AG04450 (cell line): ENCODE results near the gene ACVR2A. TPM values are rescaled to one million over a fixed set of nuclear protein-coding genes. Genes with fewer than 3 reads are reported as not detected.
A peak's percentile ranks its signal among the peaks of the same experiment; 100 is the strongest.

Experiments used
- CTCF ChIA-PET: fragments of 300-600, 350-600 bp; formaldehyde crosslinking; extraction: SDS; loops from one replicate; lab custom pipeline; 2022; ENCODE audit warnings: antibody characterized with exemption, inconsistent platforms; lab: Charles Lee
- POLR2A ChIA-PET: fragments of 350-600 bp; formaldehyde crosslinking; extraction: SDS; loops from one replicate; lab custom pipeline; 2021; ENCODE audit warnings: antibody characterized with exemption, inconsistent platforms; lab: Yijun Ruan, JAX
- DNase-seq: peaks from one replicate; pipeline ENCODE4 v3.0.0-alpha.2; 2011; ENCODE audit warnings: low read depth, low spot score
- H3K27ac ChIP-seq: one replicate; pipeline ENCODE4 v1.5.1; 2012; ENCODE audit warnings: low read depth, low read length, control low read depth
- H3K27me3 ChIP-seq: one replicate; pipeline ENCODE4 v1.6.0; 2012; ENCODE audit warnings: low read length; ENCODE audit not compliant: control insufficient read depth, insufficient read depth
- H3K4me3 ChIP-seq: 2 replicates; pipeline ENCODE4 v1.5.1; 2011; ENCODE audit warnings: mild to moderate bottlenecking, low read depth, low read length, control low read depth
- H3K9me3 ChIP-seq: 2 replicates; pipeline ENCODE4 v1.5.1; 2012; ENCODE audit warnings: low read length; ENCODE audit not compliant: control insufficient read depth, insufficient read depth
- CTCF ChIP-seq: IDR thresholded peaks from 2 replicates; pipeline ENCODE4 v1.5.1; 2011; ENCODE audit warnings: low read depth, low read length, control low read depth, inconsistent platforms
- polyA plus RNA-seq: library from polyadenylated mRNA; depleted of rRNA; stranded (reverse); fragments of >200 nt; gene quantifications from 2 replicates; pipeline ENCODE4 v1.2.3, GENCODE V29; 2011

Gene ACVR2A
- polyA plus RNA-seq, 1 experiment = 5.1 TPM

DNA sequence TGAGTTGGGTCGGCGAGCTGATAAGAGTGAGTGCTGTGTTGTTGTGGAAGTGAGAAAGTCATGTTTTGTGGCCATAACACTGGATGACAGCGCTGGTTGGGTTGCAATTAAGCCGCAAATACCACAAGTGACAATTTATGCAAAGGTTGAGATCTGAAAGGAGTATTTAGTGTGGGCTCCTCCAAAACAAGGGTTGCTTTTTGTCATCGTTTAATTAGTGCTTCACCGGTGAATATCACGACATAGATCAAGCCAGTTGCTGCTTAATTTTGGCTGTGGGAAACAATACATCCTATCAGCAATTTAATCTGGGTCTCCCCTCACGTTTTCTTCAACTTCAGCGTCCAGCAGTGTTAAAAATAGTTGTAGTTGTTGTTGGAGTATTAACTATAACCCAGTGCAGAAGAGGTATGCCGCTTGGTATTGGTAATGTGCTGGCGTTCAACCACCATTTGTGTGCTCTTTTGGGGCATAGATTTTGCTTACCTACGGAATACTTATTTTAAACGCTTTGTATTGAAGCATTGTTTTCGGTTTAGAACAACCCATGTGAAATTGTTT, 662 bp downstream of the ACVR2A start:
- Histone ChIP-seq H3K27me3 (no peaks in the 10 kb centered on the region), H3K4me3 (peak overlapping the region; percentile 76), H3K27ac (no peak overlapping the region), H3K9me3 (no peaks in the 10 kb centered on the region; the same call in 1 of the 2 replicates)
- DNase-seq = no peak
- POLR2A ChIA-PET = interaction anchor here (0.7 kb wide), 1 partner anchor 351 kb away, joined by 7 read pairs; no protein-coding TSS in a partner anchor
- CTCF ChIA-PET = no interaction called here
- TF ChIP-seq CTCF = no peak

- Histone ChIP-seq H3K27ac (no peak overlapping the region), H3K4me3 (peak overlapping the region; percentile 76), H3K27me3 (no peaks in the 10 kb centered on the region), H3K9me3 (no peaks in the 10 kb centered on the region; the same call in 1 of the 2 replicates)
- ChIA-PET POLR2A (no interaction called here), CTCF (no interaction called here)
- no peak for TF ChIP-seq CTCF
- no peak for DNase-seq
Measured at GRCh38 chr2:147846412-147847081, 1.7 kb downstream of the ACVR2A start.

GRCh38 chr2:147847746-147848391, 3.0 kb downstream of the ACVR2A start:
- no peak for TF ChIP-seq CTCF
- DNase-seq = no peak
- ChIA-PET POLR2A (no interaction called here), CTCF (no interaction called here)
- no peaks in the 10 kb centered on the region for H3K27me3 ChIP-seq
- no peak overlapping the region for H3K27ac ChIP-seq
- H3K4me3 ChIP-seq = no peak overlapping the region
- no peaks in the 10 kb centered on the region; the same call in 1 of the 2 replicates for H3K9me3 ChIP-seq

GRCh38 chr2:147850838-147851237, 6.0 kb downstream of the ACVR2A start:
- TF ChIP-seq CTCF = no peak
- POLR2A ChIA-PET = no interaction called here
- no peak overlapping the region for H3K27ac ChIP-seq
- H3K9me3 ChIP-seq = no peaks in the 10 kb centered on the region
- H3K27me3 ChIP-seq = no peaks in the 10 kb centered on the region
- no peak overlapping the region for H3K4me3 ChIP-seq
- no peak for DNase-seq
- CTCF ChIA-PET = no interaction called here
